Posterior cingulate gyrus (tissue), 11 donors: ENCODE data around the gene TMEM141.
"Not testable (repeated sequence)": the region's sequence is repeated elsewhere in the genome, so short reads cannot be mapped to it uniquely, and the experiment has no call there.

Source experiments
- DNase-seq, 10 donors: peaks; one replicate each; pipeline versions ENCODE4 v3.0.0 to v3.0.0-alpha.2; 2020 to 2021; ENCODE audit warnings: mixed read lengths in 3 of 10
- intact Hi-C: fragments of 100-400 bp; cut with DNase I; formaldehyde crosslinking; loops from one replicate; pipeline ENCODE4 v1.15.1; 2023

TMEM141 gene

DNA sequence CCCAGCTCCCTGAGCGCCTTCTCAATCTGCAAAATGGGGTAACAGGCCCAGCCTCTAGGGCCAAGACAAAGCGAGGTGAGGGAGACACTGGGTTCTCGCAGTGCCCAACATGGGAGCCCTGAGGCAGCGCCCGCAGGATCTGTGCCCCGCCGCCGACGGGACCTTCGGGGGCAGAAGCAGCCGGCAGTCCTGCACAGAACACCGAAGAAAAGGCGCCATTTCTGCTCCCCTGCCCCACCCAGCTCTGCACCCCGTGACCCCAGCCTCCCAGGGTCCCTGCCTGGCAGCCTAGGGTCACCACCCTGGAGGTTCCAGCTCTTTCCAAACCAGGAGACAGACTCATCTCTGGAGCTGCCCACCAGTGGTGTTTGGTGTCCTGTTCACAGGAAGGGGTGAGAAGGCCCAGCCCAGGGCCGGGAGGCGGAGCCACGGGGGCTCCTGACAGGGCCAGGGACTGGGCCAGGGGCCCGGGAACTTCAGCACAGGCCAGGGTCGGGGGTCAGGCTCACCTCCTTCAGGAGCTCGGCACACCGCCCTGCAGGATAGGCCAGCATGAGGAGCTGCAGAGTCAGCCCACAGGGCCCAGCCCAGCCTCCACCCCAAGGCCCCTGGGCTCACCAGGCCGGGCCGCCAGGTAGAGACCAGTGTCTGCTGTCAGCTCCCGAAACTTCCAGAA lies 36.4 kb upstream of the TMEM141 start:
- intact Hi-C loops, result no loop called here
- DNase-seq, result peak in 1 of 10 donors; percentile 74

GRCh38 chr9:136755302-136756133 lies 35.6 kb upstream of the TMEM141 start:
- intact Hi-C loops, result not testable (repeated sequence)

GRCh38 chr9:136756134-136756438 lies 35.1 kb upstream of the TMEM141 start:
- intact Hi-C loops, result no loop called here
- DNase-seq, result no peak

More at GRCh38 chr9:136755302-136756133, 35.6 kb upstream of the TMEM141 start:
- DNase-seq, result peak in 1 of 10 donors; percentile 37

GRCh38 chr9:136756836-136757235 lies 34.3 kb upstream of the TMEM141 start:
- intact Hi-C loops, result no loop called here
- DNase-seq, result peak in 1 of 10 donors; percentile 64

DNA sequence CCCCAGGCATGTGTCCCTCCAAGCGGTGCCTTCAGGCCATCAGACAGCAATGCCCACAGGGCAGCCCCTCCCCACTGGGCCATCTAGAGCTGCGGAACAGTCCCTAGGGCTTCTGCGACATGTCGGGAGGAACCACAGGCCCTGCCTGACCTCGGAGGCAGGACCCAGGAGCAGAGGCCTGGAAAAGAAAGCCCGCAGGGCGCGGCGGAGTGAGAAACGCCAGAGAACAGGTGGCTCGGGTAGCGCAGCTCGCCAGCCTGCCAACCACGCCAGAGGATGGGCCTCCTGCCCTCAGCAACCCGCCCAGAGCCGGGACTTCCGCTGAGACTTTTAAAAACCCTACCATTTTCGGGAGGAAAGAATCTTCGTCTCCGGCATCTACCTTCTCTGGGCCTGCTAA lies 33.8 kb upstream of the TMEM141 start:
- intact Hi-C loops, result no loop called here
- peak in 2 of 10 donors; percentile 70 to 82 for DNase-seq

GRCh38 chr9:136757751-136758140 lies 33.4 kb upstream of the TMEM141 start:
- intact Hi-C loops, result no loop called here
- peak in 2 of 10 donors; percentile 80 to 87 for DNase-seq

GRCh38 chr9:136759001-136759400 lies 32.1 kb upstream of the TMEM141 start:
- intact Hi-C loops, result no loop called here
- peak in 3 of 10 donors; percentile 35 to 43 (median 43) for DNase-seq

- intact Hi-C loops, result no loop called here
- DNase-seq, result peak in 4 of 10 donors; percentile 6 to 72 (median 62)
Measured at GRCh38 chr9:136759436-136760325, 31.5 kb upstream of the TMEM141 start.

GRCh38 chr9:136760424-136760823 lies 30.7 kb upstream of the TMEM141 start:
- intact Hi-C loops, result no loop called here
- peak in 4 of 10 donors; percentile 11 to 87 (median 72) for DNase-seq

GRCh38 chr9:136760834-136761544 lies 30.2 kb upstream of the TMEM141 start:
- DNase-seq, result peak; percentile 44 to 95 (median 69)
- intact Hi-C loops, result not testable (repeated sequence)

GRCh38 chr9:136761545-136761981 lies 29.6 kb upstream of the TMEM141 start:
- DNase-seq, result peak in 4 of 10 donors; percentile 10 to 56 (median 38)
- intact Hi-C loops, result no loop called here

- intact Hi-C loops, result no loop called here
- DNase-seq, result peak in 4 of 10 donors; percentile 5 to 76 (median 52)
Measured at GRCh38 chr9:136762221-136762691, 28.9 kb upstream of the TMEM141 start.

DNA sequence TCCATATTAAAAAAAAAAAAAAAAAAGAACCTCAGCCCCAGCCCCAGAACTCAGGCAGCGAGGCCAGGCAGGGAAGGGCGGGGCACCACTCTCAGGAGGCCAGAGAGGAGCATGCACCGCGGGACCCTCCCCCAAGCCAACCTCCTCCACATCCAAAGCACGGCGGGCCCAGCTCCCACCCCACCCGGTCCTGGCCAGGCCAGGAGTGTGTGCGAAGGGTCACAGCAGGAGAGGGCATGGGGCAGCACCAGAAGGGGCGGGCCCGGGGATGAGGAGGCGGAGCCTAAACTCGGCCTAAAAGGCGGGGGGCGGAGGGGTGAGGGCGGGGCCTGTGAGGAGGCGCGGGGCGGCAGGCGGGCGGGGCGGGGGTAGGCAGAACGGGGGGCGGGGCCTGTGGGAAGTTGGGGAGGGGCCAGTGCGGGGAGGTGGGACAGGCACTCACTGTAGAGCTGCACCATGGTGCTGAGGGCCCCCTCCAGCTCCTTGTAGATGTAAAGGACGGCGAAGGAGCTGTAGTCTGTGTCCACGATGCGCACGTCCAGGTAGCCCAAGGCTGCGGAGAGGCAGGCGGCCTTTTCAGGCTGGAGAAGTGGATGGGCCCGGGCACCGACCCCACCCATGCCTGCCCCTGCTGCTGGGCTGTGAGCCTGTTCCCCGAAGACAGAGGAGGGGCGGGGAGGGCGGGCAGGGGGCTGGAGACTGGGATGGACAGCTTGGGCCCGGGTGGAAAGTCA lies 28.1 kb upstream of the TMEM141 start:
- DNase-seq, result peak in 4 of 10 donors; percentile 2 to 75 (median 60)
- intact Hi-C loops, result no loop called here

DNA sequence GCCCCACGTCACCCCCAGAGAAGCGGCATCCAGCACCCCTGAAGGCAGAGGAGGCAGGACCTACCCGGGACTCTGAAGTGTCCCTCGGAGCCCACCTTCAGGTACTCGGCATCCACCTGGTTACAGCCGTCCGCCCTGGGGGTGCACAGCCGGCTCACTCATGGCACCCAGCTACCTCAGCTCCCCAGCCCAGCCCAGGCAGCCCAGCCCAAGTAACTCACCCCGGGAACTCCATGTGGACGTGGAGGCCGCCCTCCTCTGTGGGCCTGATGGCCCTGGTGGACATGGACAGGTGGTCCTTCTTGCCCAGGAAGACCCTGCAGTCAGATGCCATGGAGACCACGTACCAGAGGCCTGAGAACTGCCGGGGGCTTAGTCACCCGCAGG lies 27.5 kb upstream of the TMEM141 start:
- peak in 3 of 10 donors; percentile 50 to 73 (median 61) for DNase-seq
- intact Hi-C loops, result no loop called here

- DNase-seq, result peak in 3 of 10 donors; percentile 39 to 69 (median 67)
- intact Hi-C loops, result no loop called here
Measured at GRCh38 chr9:136764301-136764891, 26.7 kb upstream of the TMEM141 start, which contains the start of gene LCN15. TSS of gene LCN15 (minus strand) at chr9:136764518. CDS start at chr9:136764488, 30 bp downstream.

GRCh38 chr9:136765041-136765440 lies 26.1 kb upstream of the TMEM141 start:
- DNase-seq, result peak in 2 of 10 donors; percentile 58 to 73
- intact Hi-C loops, result no loop called here

GRCh38 chr9:136765745-136766409 lies 25.3 kb upstream of the TMEM141 start:
- peak in 3 of 10 donors; percentile 24 to 56 (median 52) for DNase-seq
- intact Hi-C loops, result not testable (repeated sequence)
